GM23248 (cell line): ENCODE results near the gene ZBTB46.

ENCODE experiments used
- EZH2 ChIP-seq: fragments of 200-600 bp; sonication (generic); IDR thresholded peaks from 2 replicates; pipeline ENCODE4 v1.6.1; 2018; ENCODE audit warnings: antibody characterized with exemption, mild to moderate bottlenecking; ENCODE audit not compliant: insufficient read depth, poor library complexity, severe bottlenecking
- EZH2phosphoT487 ChIP-seq: fragments of 200-600 bp; sonication (generic); IDR thresholded peaks from 2 replicates; pipeline ENCODE4 v1.6.1; 2018; ENCODE audit warnings: antibody characterized with exemption, moderate library complexity, mild to moderate bottlenecking, low read depth; ENCODE audit not compliant: insufficient read depth

- TF ChIP-seq EZH2 (peak; percentile 89), EZH2phosphoT487 (no peak)
Observed at GRCh38 chr20:63829945-63830835, 874 bp downstream of the ZBTB46 start.
